ENCODE data around the gene ALKBH8.

The ALKBH8 gene

DNA sequence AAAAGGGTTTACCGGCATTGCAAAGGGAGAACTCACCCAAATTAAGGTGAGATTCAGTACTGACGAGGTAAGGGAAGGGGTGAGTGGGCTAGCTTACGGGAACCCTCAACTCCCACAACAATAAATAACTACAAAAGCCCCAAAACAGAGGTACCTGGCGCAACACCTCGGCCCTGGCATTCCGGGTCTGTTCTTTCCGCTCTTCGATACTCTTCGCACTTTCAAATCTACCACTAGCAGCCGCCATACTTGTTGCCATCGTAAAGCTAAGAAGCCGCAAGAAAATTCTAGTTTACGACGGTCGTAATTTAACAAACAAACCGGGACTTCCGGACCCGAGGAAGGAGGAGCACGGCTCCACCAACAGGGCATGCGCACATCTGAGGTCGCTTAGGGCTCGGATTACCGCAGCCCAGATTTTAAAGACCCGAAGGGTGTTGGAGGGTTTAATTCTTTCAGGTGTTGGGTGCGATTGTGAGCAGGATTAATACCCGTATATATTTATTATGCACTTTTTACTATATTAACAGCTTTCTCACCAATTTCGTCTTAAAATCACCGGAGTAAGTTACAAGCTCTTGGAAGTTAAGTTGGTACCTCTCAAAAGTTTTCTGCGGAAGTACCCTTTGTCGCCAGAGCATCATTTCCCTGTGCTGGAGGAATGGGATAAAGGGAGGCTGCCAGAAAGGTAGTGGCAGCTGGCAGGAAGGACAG lies 107.8 kb downstream of the ALKBH8 start, which contains the start of gene CWF19L2:
TSS of gene CWF19L2 (minus strand) at position 268 of the 714 bp plus-strand sequence. CDS start at position 259, 9 bp downstream.
- peaks cover 42% of the 10 kb centered on the region for H3K36me3 Mint-ChIP-seq (ENCODE audit: low read depth)
- no peaks in the 10 kb centered on the region for H3K9me3 Mint-ChIP-seq
- peak within 1 kb of the TSS; percentile 85 for H3K4me3 Mint-ChIP-seq
- peaks cover 29% of the 10 kb centered on the region for H3K4me1 Mint-ChIP-seq (ENCODE audit: low read depth)
- H3K27ac Mint-ChIP-seq, result peak within 1 kb of the TSS; percentile 94
- DNase-seq, result peak; percentile 84
- no peaks in the 10 kb centered on the region for H3K27me3 Mint-ChIP-seq

DNA sequence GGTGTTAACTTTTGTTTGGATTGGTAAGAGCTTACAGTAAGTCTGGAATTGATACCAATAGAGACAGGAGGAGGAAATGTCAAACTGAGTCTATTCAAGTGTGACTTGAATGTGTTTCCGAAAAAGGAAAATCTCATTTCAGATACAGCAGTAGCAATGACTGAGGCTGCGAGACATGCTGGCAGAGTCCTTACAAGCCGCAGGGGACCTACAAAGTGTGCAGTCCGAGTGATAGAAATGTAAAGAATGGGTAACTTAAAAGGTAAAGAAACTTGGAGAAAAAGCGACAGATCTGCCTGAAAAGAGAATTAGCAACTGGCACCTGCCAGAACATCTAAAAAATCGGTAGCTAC lies 108.4 kb downstream of the ALKBH8 start:
- Mint-ChIP-seq H3K4me1 (ENCODE audit: low read depth) (peaks cover 31% of the 10 kb centered on the region), H3K27ac (peak overlapping the region; percentile 94)

DNA sequence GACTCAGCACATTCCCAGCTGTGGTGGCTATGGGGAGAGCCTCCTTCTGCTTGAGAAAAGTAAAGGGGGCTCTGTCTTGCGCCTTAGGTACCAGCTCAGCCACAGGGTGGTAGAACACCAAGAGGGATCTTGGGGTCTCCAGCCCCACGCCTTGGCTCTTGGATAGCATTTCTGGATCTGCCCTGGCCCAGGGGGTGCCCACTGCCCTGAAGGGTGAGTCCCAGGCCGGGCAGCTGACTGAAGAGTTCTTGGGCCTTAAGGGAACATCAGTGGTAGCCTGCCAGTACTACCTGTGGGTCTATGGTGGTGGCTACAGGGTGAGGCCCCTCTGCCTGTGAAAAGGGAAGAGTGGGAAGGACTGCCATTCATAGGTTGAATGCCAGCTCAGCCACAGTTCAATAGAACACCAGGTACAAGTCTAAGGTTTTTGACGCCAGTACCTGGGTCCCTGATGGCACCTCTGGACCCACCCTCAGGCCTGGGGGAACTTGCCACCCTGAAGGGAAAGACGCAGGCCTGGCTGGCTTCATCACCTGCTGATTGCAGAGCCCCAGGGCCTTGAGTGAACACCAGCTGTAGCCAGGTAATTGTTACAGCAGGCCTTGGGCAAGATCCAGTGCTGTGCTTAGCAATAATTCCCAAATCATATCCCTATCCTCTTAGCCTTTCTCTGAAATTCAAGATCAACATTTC lies 111.8 kb downstream of the ALKBH8 start:
- no peak for DNase-seq
- Mint-ChIP-seq H3K36me3 (ENCODE audit: low read depth) (peaks cover 70% of the 10 kb centered on the region), H3K4me1 (ENCODE audit: low read depth) (peaks cover 48% of the 10 kb centered on the region), H3K9me3 (no peaks in the 10 kb centered on the region), H3K27me3 (no peaks in the 10 kb centered on the region), H3K4me3 (no peak overlapping the region), H3K27ac (no peak overlapping the region)

More for the DNA sequence above, 108.4 kb downstream of the ALKBH8 start:
- Mint-ChIP-seq H3K9me3 (no peaks in the 10 kb centered on the region), H3K36me3 (ENCODE audit: low read depth) (peaks cover 47% of the 10 kb centered on the region), H3K4me3 (peak overlapping the region; percentile 85), H3K27me3 (no peaks in the 10 kb centered on the region)
- DNase-seq, result no peak

Data from activated T-cell treated with anti-CD3 and anti-CD28 coated beads, Interleukin-2, amount 50 U/mL, for 24 hours (primary cell).